GM12878 (cell line): ENCODE measurements around the gene OR2Z1. TPM values are rescaled to one million over a fixed set of nuclear protein-coding genes. Genes with fewer than 3 reads are reported as not detected.
A peak's percentile ranks its signal among the peaks of the same experiment; 100 is the strongest.

Experiments used
- ATAC-seq: fragments of 200-7000 bp; cut with Tn5 transposase; 3 replicates; pipeline ENCODE4 v1.9.1; 2020; ENCODE audit warnings: mild to moderate bottlenecking, moderate library complexity
- BruUV-seq: library from RNA; stranded (reverse); fragments of 400-500 nt; replicated peaks from 2 replicates; lab custom pipeline; 2021; lab: Mats Ljungman, UMichigan
- CTCF ChIA-PET: fragments of 300-600 bp; sonication (Branson Sonifier 250); formaldehyde crosslinking; extraction: SDS; loops from one replicate; lab custom pipeline; 2021; ENCODE audit warnings: inconsistent platforms; lab: Yijun Ruan, JAX
- POLR2A ChIA-PET: fragments of 350-600 bp; formaldehyde crosslinking; extraction: SDS; loops from one replicate; lab custom pipeline; 2021; ENCODE audit warnings: inconsistent platforms; lab: Charles Lee
- RAD21 ChIA-PET: fragments of 300-600 bp; sonication (Branson Sonifier 250); formaldehyde crosslinking; loops from one replicate; lab custom pipeline; 2023; ENCODE audit warnings: antibody characterized with exemption; ENCODE audit not compliant: unreplicated experiment; lab: Charles Lee
- SMC1A ChIA-PET: fragments of 300-600 bp; sonication (Branson Sonifier 250); formaldehyde crosslinking; loops from one replicate; lab custom pipeline; 2023; ENCODE audit not compliant: unreplicated experiment, uncharacterized antibody; lab: Charles Lee
- DNase-seq: peaks from one replicate; pipeline ENCODE4 v3.0.0-alpha.2; 2011; ENCODE audit warnings: low read depth, low spot score
- FAIRE-seq: peaks from 3 replicates; lab custom pipeline; 2011; peaks lifted over from hg19 to GRCh38; lab: Jason Lieb, UNC
- H2AFZ ChIP-seq: 2 replicates; pipeline ENCODE4 v1.6.0; 2011; ENCODE audit warnings: low read depth, low read length, control low read depth; ENCODE audit not compliant: control insufficient read depth
- H3K27ac ChIP-seq: 2 replicates; pipeline ENCODE4 v1.5.1; 2011; ENCODE audit warnings: control low read depth; ENCODE audit not compliant: control insufficient read depth, insufficient read depth
- H3K27me3 ChIP-seq, 2 experiments: replicated peaks in 1 of 2; 2 replicates each; pipeline versions ENCODE4 v1.6.0 to v1.6.1; 2011; ENCODE audit warnings: low read length in 1 of 2; ENCODE audit not compliant: control insufficient read depth in 2 of 2, insufficient read depth in 2 of 2
- H3K36me3 ChIP-seq, 2 experiments: 2 replicates each; pipeline ENCODE4 v1.5.1; 2011; ENCODE audit warnings: low read length in 1 of 2; ENCODE audit not compliant: control insufficient read depth in 2 of 2, insufficient read depth in 2 of 2
- H3K4me1 ChIP-seq: 2 replicates; pipeline ENCODE4 v1.6.1; 2011; ENCODE audit warnings: mild to moderate bottlenecking, low read length, moderate library complexity, mixed read lengths; ENCODE audit not compliant: control insufficient read depth, insufficient read depth
- H3K4me2 ChIP-seq: 2 replicates; pipeline ENCODE4 v1.6.0; 2011; ENCODE audit warnings: control low read depth; ENCODE audit not compliant: control insufficient read depth, insufficient read depth
- H3K4me3 ChIP-seq: fragments of 200-600 bp; sonication (generic); 2 replicates; pipeline ENCODE4 v1.5.1; 2016
- H3K79me2 ChIP-seq: 2 replicates; pipeline ENCODE4 v1.6.0; 2011; ENCODE audit warnings: low read length; ENCODE audit not compliant: control insufficient read depth, insufficient read depth
- H3K9ac ChIP-seq: 2 replicates; pipeline ENCODE4 v1.8.0; 2011; ENCODE audit warnings: low read length, control low read depth, mixed read lengths; ENCODE audit not compliant: control insufficient read depth, insufficient read depth
- H3K9me3 ChIP-seq: replicated peaks from 3 replicates; pipeline ENCODE4 v1.5.1; 2011; ENCODE audit warnings: mild to moderate bottlenecking, low read length; ENCODE audit not compliant: control insufficient read depth, insufficient read depth
- H4K20me1 ChIP-seq: 2 replicates; pipeline ENCODE4 v1.6.0; 2011; ENCODE audit not compliant: control insufficient read depth, insufficient read depth
- BCL3 ChIP-seq: IDR thresholded peaks from 2 replicates; pipeline ENCODE4 v1.6.1; 2011; ENCODE audit warnings: borderline replicate concordance, low read depth, mild to moderate bottlenecking, moderate library complexity, low read length; ENCODE audit not compliant: insufficient read depth, poor library complexity, severe bottlenecking
- CBFB ChIP-seq: IDR thresholded peaks from 2 replicates; pipeline ENCODE4 v1.6.1; 2016; ENCODE audit warnings: antibody characterized with exemption, low read depth
- ESRRA ChIP-seq: IDR thresholded peaks from 2 replicates; pipeline ENCODE4 v1.6.1; 2012; ENCODE audit warnings: mild to moderate bottlenecking, low read length, improper control_type of control experiment
- MYC ChIP-seq: IDR thresholded peaks from 2 replicates; pipeline ENCODE4 v1.6.1; 2011; ENCODE audit warnings: mild to moderate bottlenecking, low read length, moderate library complexity, inconsistent platforms; ENCODE audit not compliant: insufficient read depth, insufficient replicate concordance, insufficient read length, severe bottlenecking
- TARDBP ChIP-seq: IDR thresholded peaks from 2 replicates; pipeline ENCODE4 v1.6.1; 2016; ENCODE audit warnings: borderline replicate concordance
- ZNF24 ChIP-seq: fragments of 450-650 bp; IDR thresholded peaks from 2 replicates; pipeline ENCODE4 v1.6.1; 2017; ENCODE audit warnings: antibody characterized with exemption, mild to moderate bottlenecking
- WGBS: methylation state at CpG from one replicate; pipeline ENCODE4 v1.1.6; 2016; ENCODE audit warnings: low lambda C conversion rate; ENCODE audit not compliant: insufficient replicate concordance, insufficient coverage; ENCODE audit errors: missing lambda C conversion rate; 5-methylcytosine and 5-hydroxymethylcytosine counted together
- in situ Hi-C: fragments of 300-500 bp; cut with MboI; formaldehyde crosslinking; loops from 9 replicates; pipeline ENCODE4 v1.14.3; 2018; ENCODE audit warnings: mixed read lengths
- intact Hi-C: fragments of 100-400 bp; cut with micrococcal nuclease; formaldehyde crosslinking; loops from one replicate; pipeline ENCODE4 v1.14.2; 2022; ENCODE audit not compliant: unreplicated experiment
- polyA plus RNA-seq, 11 experiments: library from polyadenylated mRNA; depleted of rRNA in 4 of 11; unstranded in 6 of 11; stranded (reverse) in 5 of 11; fragments of >200 nt; fragmentation: Nextera tagmentation in 4 of 11; fragmentation: Illumina TruSeq in 1 of 11; extraction: Ambion mirVana in 4 of 11; extraction: Trizol in 1 of 11; gene quantifications; 1 replicate in 1 of 11; 2 replicates in 10 of 11; pipeline versions ENCODE4 v1.2.1 to v1.2.3, GENCODE V29; 2011 to 2016; ENCODE audit warnings: inconsistent platforms in 2 of 11, missing spikeins in 2 of 11, low read depth in 1 of 11
- total RNA-seq, 4 experiments: library from RNA; depleted of rRNA in 3 of 4; stranded (reverse); fragments of >200 nt in 3 of 4; fragmentation: Illumina TruSeq in 1 of 4; extraction: Trizol in 1 of 4; gene quantifications; 2 replicates each; pipeline versions ENCODE4 v1.2.1 to v1.2.3, GENCODE V29; 2013 to 2021

Gene OR2Z1
- total and polyA plus RNA-seq, 10 of the 15 experiments (the other 5 are each of a cell fraction or from before 2014, with no cell fraction given), result not detected

DNA sequence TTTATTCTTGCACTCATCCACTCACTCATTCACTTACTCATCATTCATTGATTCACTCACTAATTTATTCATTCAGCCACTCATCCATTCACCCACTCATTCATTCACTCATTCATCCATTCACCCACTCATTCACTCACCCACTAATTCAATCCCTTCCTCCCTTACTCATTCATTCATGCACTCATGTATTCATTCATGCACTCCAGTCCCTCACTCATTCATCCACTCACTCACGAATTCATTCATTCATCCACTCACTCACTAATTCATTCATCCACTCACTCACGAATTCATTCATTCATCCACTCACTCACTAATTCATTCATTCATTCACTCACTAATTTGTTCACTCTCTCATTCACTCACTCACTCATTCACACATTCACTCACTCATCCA lies 39.0 kb upstream of the OR2Z1 start:
- DNase-seq (no peak), FAIRE-seq (no peak), ATAC-seq (no peak)
- Histone ChIP-seq H3K27ac (no peak overlapping the region), H3K27me3 (no peaks in the 10 kb centered on the region), H3K9ac (no peak overlapping the region), H3K36me3 (no peaks in the 10 kb centered on the region), H2AFZ (no peak overlapping the region), H3K4me3 (no peak overlapping the region), H4K20me1 (no peaks in the 10 kb centered on the region), H3K4me1 (no peaks in the 10 kb centered on the region), H3K4me2 (no peak overlapping the region), H3K79me2 (no peaks in the 10 kb centered on the region), H3K9me3 (no peaks in the 10 kb centered on the region; the same call in 2 of the 3 replicates)
- CTCF ChIA-PET, result interaction anchor here (1.9 kb wide), 1 partner anchor 12 kb away, joined by 7 read pairs; no protein-coding TSS in a partner anchor
- RAD21 ChIA-PET, result no interaction called here
- SMC1A ChIA-PET, result no interaction called here
- intact Hi-C loops (no loop called here), in situ Hi-C loops (no loop called here)
- 0% methylated on average over 2 of the region's 2 CpGs for WGBS
- TF ChIP-seq BCL3 (no peak), ZNF24 (0 out of 2 replicates have a peak, but pooled peaks have one; percentile 64)
- POLR2A ChIA-PET, result no interaction called here
- BruUV-seq, result no TSS peak

DNA sequence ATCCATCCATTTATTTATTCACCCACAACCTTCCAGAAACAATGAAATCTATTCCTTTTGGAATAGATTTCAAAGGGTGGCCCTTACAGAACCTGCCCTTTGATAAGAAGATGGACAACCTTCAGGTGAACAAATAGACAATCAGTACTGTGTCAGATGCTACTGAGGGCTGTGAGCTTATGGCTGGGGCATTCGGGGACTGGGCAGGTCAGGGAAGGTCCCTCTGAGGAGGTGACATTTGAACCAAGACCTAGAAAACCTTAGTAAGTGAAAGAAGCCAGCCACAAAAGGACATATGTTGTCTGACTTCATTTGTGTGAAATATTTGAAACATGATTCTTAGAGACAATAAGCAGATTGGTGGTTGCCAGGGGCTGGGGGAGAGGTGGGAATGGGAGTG lies 38.5 kb upstream of the OR2Z1 start:
- ATAC-seq (no peak), DNase-seq (no peak), FAIRE-seq (no peak)
- intact Hi-C loops (no loop called here), in situ Hi-C loops (no loop called here)
- no TSS peak for BruUV-seq
- H4K20me1 ChIP-seq, result no peaks in the 10 kb centered on the region
- TF ChIP-seq TARDBP (no peak), ESRRA (no peak), MYC (no peak), CBFB (no peak)
- H3K4me3 ChIP-seq, result no peak overlapping the region
- no peaks in the 10 kb centered on the region; the same call in 2 of the 3 replicates for H3K9me3 ChIP-seq
- ChIA-PET CTCF (interaction anchor here (1.9 kb wide), 1 partner anchor 11 kb away, joined by 7 read pairs; no protein-coding TSS in a partner anchor), RAD21 (no interaction called here), POLR2A (no interaction called here), SMC1A (no interaction called here)
- H3K36me3 ChIP-seq, result no peaks in the 10 kb centered on the region
- H3K4me1 ChIP-seq, result no peaks in the 10 kb centered on the region
- no peak overlapping the region for H3K9ac ChIP-seq
- H3K4me2 ChIP-seq, result no peak overlapping the region
- no peaks in the 10 kb centered on the region for H3K79me2 ChIP-seq
- 0% methylated on average over 1 of the region's 1 CpG for WGBS
- no peak overlapping the region for H3K27ac ChIP-seq
- H3K27me3 ChIP-seq, result no peaks in the 10 kb centered on the region
- H2AFZ ChIP-seq, result no peak overlapping the region
